Measurements from ENCODE around the gene RACK1.

The RACK1 gene

GRCh38 chr5:181198905-181199519, 44.7 kb downstream of the RACK1 start:
- Histone ChIP-seq H3K4me3 (ENCODE audit: low read length) (no peak overlapping the region), H3K27ac (ENCODE audit: low read length) (no peak overlapping the region), H2AFZ (ENCODE audit: low read length) (no peak overlapping the region), H3F3A (ENCODE audit: insufficient read depth, low read length) (no peaks in the 10 kb centered on the region), H3K27me3 (replicated peaks; ENCODE audit: insufficient read depth, low read length) (peaks cover 53% of the 10 kb centered on the region), H3K9me2 (replicated peaks; ENCODE audit: insufficient read depth, low read length) (no peaks in the 10 kb centered on the region), H3K4me1 (ENCODE audit: low read length) (no peaks in the 10 kb centered on the region), H3K9ac (ENCODE audit: low read length) (no peak overlapping the region), H4K20me1 (ENCODE audit: insufficient read depth, low read length) (no peaks in the 10 kb centered on the region), H3K79me2 (ENCODE audit: low read length) (no peaks in the 10 kb centered on the region), H3K4me2 (ENCODE audit: low read depth, low read length) (no peak overlapping the region), H3K36me3 (replicated peaks; ENCODE audit: insufficient read depth, low read length) (no peaks in the 10 kb centered on the region), H3K9me3 (replicated peaks; ENCODE audit: insufficient read depth, low read length) (no peaks in the 10 kb centered on the region)
- TF ChIP-seq CTCF (IDR thresholded peaks at IDR 0.05; ENCODE audit: low read length) (no peak), EZH2phosphoT487 (IDR thresholded peaks at IDR 0.05; ENCODE audit: low read length) (no peak), EZH2 (optimal IDR thresholded peaks at IDR 0.05; ENCODE audit: low read depth, low read length) (no peak)
- no peak for DNase-seq

DNA sequence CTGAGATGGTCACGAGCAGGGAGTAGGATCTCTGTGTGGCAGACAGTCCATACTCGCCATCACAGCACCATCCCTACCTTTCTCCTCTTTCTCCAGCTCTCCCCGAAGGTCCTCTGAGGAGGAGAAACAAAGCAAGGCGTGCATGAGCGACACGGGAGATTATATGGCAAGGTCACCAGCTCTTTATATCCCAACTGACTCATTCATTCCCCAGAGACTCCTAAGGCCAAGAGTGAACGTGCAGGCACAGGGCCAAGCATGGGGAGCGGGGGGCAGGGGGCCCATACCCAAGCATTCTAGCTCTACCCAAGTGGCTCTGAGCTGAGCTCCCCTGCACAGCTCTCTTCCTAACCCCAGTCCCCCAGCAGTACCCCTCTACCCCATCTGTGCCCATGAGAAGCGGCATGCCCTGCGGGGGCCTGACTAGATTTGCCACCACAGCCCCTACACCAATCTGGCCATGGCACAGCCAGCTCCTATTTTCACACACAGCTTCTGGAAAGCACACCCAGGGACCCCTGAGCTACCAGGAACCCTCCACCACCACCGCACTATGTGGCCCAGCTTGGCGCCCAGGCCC, 45.5 kb downstream of the RACK1 start:
- Histone ChIP-seq H2AFZ (ENCODE audit: low read length) (no peak overlapping the region), H3K4me3 (ENCODE audit: low read length) (no peak overlapping the region), H3K9ac (ENCODE audit: low read length) (no peak overlapping the region), H3F3A (ENCODE audit: insufficient read depth, low read length) (no peaks in the 10 kb centered on the region), H3K4me2 (ENCODE audit: low read depth, low read length) (no peak overlapping the region), H3K9me3 (replicated peaks; ENCODE audit: insufficient read depth, low read length) (no peaks in the 10 kb centered on the region), H3K9me2 (replicated peaks; ENCODE audit: insufficient read depth, low read length) (no peaks in the 10 kb centered on the region), H3K27me3 (replicated peaks; ENCODE audit: insufficient read depth, low read length) (peaks cover 45% of the 10 kb centered on the region), H3K4me1 (ENCODE audit: low read length) (no peaks in the 10 kb centered on the region), H3K36me3 (replicated peaks; ENCODE audit: insufficient read depth, low read length) (no peaks in the 10 kb centered on the region), H4K20me1 (ENCODE audit: insufficient read depth, low read length) (no peaks in the 10 kb centered on the region), H3K27ac (ENCODE audit: low read length) (no peak overlapping the region), H3K79me2 (ENCODE audit: low read length) (no peaks in the 10 kb centered on the region)
- DNase-seq: no peak
- TF ChIP-seq CTCF (IDR thresholded peaks at IDR 0.05; ENCODE audit: low read length): no peak
- TF ChIP-seq EZH2 (optimal IDR thresholded peaks at IDR 0.05; ENCODE audit: low read depth, low read length): no peak
- TF ChIP-seq EZH2phosphoT487 (IDR thresholded peaks at IDR 0.05; ENCODE audit: low read length): no peak

DNA sequence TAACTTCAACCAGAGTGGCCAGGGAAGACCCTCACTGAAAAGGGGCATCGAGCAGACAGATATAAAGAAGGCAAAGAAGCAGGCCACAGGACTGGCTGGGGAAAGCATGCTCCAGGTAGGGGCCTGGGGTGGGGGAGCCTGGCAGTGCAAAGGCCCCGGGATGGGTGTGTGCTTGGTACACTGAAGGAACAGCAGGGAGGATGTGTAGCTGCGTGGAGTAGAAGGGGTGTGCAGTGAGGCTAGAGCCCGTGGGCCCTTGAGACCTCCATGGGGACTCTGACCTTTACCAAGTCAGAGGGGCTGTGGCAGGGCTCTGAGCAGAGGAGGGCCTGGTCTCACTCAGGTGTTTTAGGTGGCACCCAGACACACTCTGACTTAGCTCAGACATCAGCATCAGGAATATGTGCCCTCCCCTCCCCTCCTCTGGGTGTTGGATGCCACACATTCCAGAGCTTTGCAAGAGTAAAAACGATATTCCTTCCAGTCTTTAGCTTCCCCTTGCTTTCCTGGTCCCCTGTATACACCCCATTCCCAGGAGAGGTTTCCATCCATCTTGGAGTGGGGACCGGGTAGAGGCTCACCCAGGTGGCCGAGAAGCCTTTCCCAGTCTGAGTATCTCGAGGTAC, 46.3 kb downstream of the RACK1 start:
- H3K4me3 ChIP-seq (ENCODE audit: low read length): no peak overlapping the region

More for the DNA sequence above, 46.3 kb downstream of the RACK1 start:
- no peaks in the 10 kb centered on the region for H3K9me2 ChIP-seq (replicated peaks; ENCODE audit: insufficient read depth, low read length)
- no peak overlapping the region for H2AFZ ChIP-seq (ENCODE audit: low read length)
- TF ChIP-seq CTCF (IDR thresholded peaks at IDR 0.05; ENCODE audit: low read length): no peak
- no peak for TF ChIP-seq EZH2 (optimal IDR thresholded peaks at IDR 0.05; ENCODE audit: low read depth, low read length)
- H3K79me2 ChIP-seq (ENCODE audit: low read length): no peaks in the 10 kb centered on the region
- no peak for DNase-seq
- no peaks in the 10 kb centered on the region for H3K9me3 ChIP-seq (replicated peaks; ENCODE audit: insufficient read depth, low read length)
- peaks cover 39% of the 10 kb centered on the region for H3K27me3 ChIP-seq (replicated peaks; ENCODE audit: insufficient read depth, low read length)
- H3K4me1 ChIP-seq (ENCODE audit: low read length): no peaks in the 10 kb centered on the region
- no peak overlapping the region for H3K27ac ChIP-seq (ENCODE audit: low read length)
- H3K36me3 ChIP-seq (replicated peaks; ENCODE audit: insufficient read depth, low read length): no peaks in the 10 kb centered on the region
- no peaks in the 10 kb centered on the region for H3F3A ChIP-seq (ENCODE audit: insufficient read depth, low read length)
- no peak overlapping the region for H3K4me2 ChIP-seq (ENCODE audit: low read depth, low read length)
- H3K9ac ChIP-seq (ENCODE audit: low read length): no peak overlapping the region
- no peaks in the 10 kb centered on the region for H4K20me1 ChIP-seq (ENCODE audit: insufficient read depth, low read length)

Data from MM.1S (cell line).